Stimulated activated CD8-positive, alpha-beta memory T cell treated with anti-CD3 and anti-CD28 coated beads, Interleukin-15, amount 100 ng/mL, for 24 hours (primary cell): ENCODE measurements around the gene IRAK2.
"Not testable (repeated sequence)": the region's sequence is repeated elsewhere in the genome, so short reads cannot be mapped to it uniquely, and the experiment has no call there.

ENCODE experiments used
- DNase-seq: peaks from one replicate; pipeline ENCODE4 v3.0.0-alpha.2; 2020; ENCODE audit warnings: low read depth

IRAK2 gene

GRCh38 chr3:10255835-10256234 lies 91.1 kb downstream of the IRAK2 start:
- DNase-seq, result no peak

GRCh38 chr3:10259036-10259435 lies 94.3 kb downstream of the IRAK2 start:
- no peak for DNase-seq

GRCh38 chr3:10259798-10260197 lies 95.1 kb downstream of the IRAK2 start:
- DNase-seq, result no peak

GRCh38 chr3:10260211-10260701 lies 95.5 kb downstream of the IRAK2 start:
- DNase-seq, result no peak

- no peak for DNase-seq
Observed at GRCh38 chr3:10262027-10262426, 97.3 kb downstream of the IRAK2 start.

GRCh38 chr3:10263646-10264363 lies 99.1 kb downstream of the IRAK2 start:
- DNase-seq, result peak; percentile 29

GRCh38 chr3:10265833-10266232 lies 101.1 kb downstream of the IRAK2 start:
- DNase-seq, result no peak

- DNase-seq, result not testable (repeated sequence)
Observed at GRCh38 chr3:10266936-10267335, 102.2 kb downstream of the IRAK2 start.

- DNase-seq, result no peak
Observed at GRCh38 chr3:10268116-10268515, 103.4 kb downstream of the IRAK2 start.

- DNase-seq, result no peak
Observed at GRCh38 chr3:10268930-10269329, 104.2 kb downstream of the IRAK2 start.

GRCh38 chr3:10269443-10269842 lies 104.7 kb downstream of the IRAK2 start:
- no peak for DNase-seq

- DNase-seq, result not testable (repeated sequence)
Observed at GRCh38 chr3:10272476-10272875, 107.8 kb downstream of the IRAK2 start.

GRCh38 chr3:10272977-10273376 lies 108.3 kb downstream of the IRAK2 start:
- DNase-seq, result no peak

GRCh38 chr3:10273702-10274305 lies 109.1 kb downstream of the IRAK2 start:
- DNase-seq, result no peak

GRCh38 chr3:10274601-10275000 lies 109.9 kb downstream of the IRAK2 start:
- no peak for DNase-seq

GRCh38 chr3:10277115-10277625 lies 112.5 kb downstream of the IRAK2 start:
- DNase-seq, result no peak

- DNase-seq, result no peak
Observed at GRCh38 chr3:10278501-10278900, 113.8 kb downstream of the IRAK2 start.

GRCh38 chr3:10279384-10280176 lies 114.9 kb downstream of the IRAK2 start:
- DNase-seq, result no peak

- no peak for DNase-seq
Observed at GRCh38 chr3:10280177-10280529, 115.4 kb downstream of the IRAK2 start.

GRCh38 chr3:10280571-10280970 lies 115.9 kb downstream of the IRAK2 start:
- DNase-seq, result no peak

- no peak for DNase-seq
Observed at GRCh38 chr3:10281951-10282350, 117.2 kb downstream of the IRAK2 start.

GRCh38 chr3:10283638-10284037 lies 118.9 kb downstream of the IRAK2 start:
- no peak for DNase-seq

- no peak for DNase-seq
Observed at GRCh38 chr3:10284496-10284895, 119.8 kb downstream of the IRAK2 start.
